ENCODE results near the gene EEFSEC. TPM values are rescaled to one million over a fixed set of nuclear protein-coding genes. Genes with fewer than 3 reads are reported as not detected.

The EEFSEC gene
- total and polyA plus RNA-seq, 2 of the 4 experiments (the other 2 are of a cell fraction), result 4.5 to 9.3 TPM

DNA sequence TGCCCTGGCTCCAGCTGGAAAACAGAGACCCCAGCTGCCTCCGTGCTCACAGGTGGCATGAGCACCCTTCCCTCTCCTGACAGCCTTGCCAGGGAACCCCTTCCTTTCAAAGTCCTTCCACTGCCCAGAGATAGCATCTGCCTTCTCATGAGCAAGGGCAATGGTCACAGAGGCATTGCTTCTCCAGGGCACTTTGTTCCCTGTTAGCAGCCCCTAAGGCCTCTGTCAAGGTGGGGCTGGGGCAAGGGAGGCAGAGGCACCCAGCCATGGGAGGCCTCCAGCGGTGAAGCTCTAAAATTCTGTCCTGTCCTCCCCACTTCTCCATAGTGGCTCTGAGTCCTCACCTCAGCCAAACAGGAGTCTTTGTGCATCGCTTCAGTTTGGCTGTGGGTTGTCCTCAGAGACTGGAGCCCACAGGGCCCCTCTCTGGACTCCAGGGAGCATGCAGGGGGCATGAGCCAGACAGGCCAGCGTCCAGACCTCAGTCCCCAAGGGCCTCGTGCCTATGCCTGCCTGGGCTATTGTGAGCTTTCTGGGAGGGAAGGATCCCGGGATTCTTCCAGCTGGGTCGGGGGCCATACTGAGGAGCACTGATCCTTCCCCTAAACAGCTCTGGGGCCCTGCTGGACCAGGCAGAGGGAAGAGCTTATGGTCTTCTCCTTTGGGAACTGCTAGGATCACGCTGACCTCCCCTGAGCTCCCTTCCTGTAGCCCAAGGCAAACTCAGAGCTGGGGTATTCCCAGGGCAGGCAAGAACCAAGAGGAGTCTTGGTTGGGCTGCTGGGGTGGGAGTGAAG lies 206.8 kb downstream of the EEFSEC start:
- H3K4me2 ChIP-seq (ENCODE audit: low read depth, low read length), result no peak overlapping the region
- no peak overlapping the region for H3K27ac ChIP-seq (ENCODE audit: insufficient read depth, low read length)
- H3K56ac ChIP-seq (ENCODE audit: extremely low read depth, insufficient read depth, low read length), result no peak overlapping the region
- no peak overlapping the region for H4K5ac ChIP-seq (ENCODE audit: low read depth, low read length)
- dilution Hi-C loops (cut with HindIII; ENCODE audit: low sequenced_read_pairs, unreplicated experiment) (no loop called here), intact Hi-C loops (cut with micrococcal nuclease) (loop anchor here (1.0 kb wide), 1 partner anchor 44 kb away; no protein-coding TSS in a partner anchor), in situ Hi-C loops (cut with MboI; ENCODE audit: low sequenced_read_pairs) (no loop called here)
- H2BK15ac ChIP-seq (ENCODE audit: low read depth, low read length), result no peak overlapping the region
- peaks cover 10% of the 10 kb centered on the region; the same call in 1 of the 2 replicates for H4K20me1 ChIP-seq (ENCODE audit: insufficient read depth, low read length)
- ChIA-PET POLR2A (ENCODE audit: unreplicated experiment) (no interaction called here), CTCF (no interaction called here)
- H2AK5ac ChIP-seq (ENCODE audit: low read depth, low read length), result peak overlapping the region; percentile 58
- WGBS, 2 experiments (ENCODE audit: extremely low coverage in 2 of 2, insufficient read length in 1 of 2), result 60% methylated on average over 1 of the region's 8 CpGs; no CpG with 5 or more reads in 1 of the 2 experiments
- no TSS peak for BruUV-seq (replicated peaks)
- no peaks in the 10 kb centered on the region for H3K27me3 ChIP-seq (ENCODE audit: control insufficient read depth, insufficient read depth, low read length)
- no peak overlapping the region; a peak in 1 of 4 replicates for H4K8ac ChIP-seq (ENCODE audit: low read depth in 2 of 2, low read length in 2 of 2)
- H3K18ac ChIP-seq (ENCODE audit: low read depth, low read length), result peak overlapping the region; percentile 29
- no peak for DNase-seq
- 0 out of 2 replicates have a peak, but pooled peaks cover 1% of the 10 kb centered on the region for H3K36me3 ChIP-seq (ENCODE audit: control insufficient read depth, insufficient read depth, low read length)
- peak overlapping the region; percentile 32; the same call in 1 of the 2 replicates for H3K14ac ChIP-seq (replicated peaks; ENCODE audit: low read depth, low read length)
- peaks cover 0 to 2% of the 10 kb centered on the region in 2 experiments; a peak in 1 of 4 replicates for H3K79me1 ChIP-seq (ENCODE audit: low read depth in 1 of 2, low read length in 2 of 2)
- no peaks in the 10 kb centered on the region for H3K9me3 ChIP-seq (ENCODE audit: control insufficient read depth, insufficient read depth, low read length)
- H3K4me3 ChIP-seq (ENCODE audit: insufficient read depth, low read depth, low read length), result no peak overlapping the region
- peak overlapping the region; percentile 78 for H2BK20ac ChIP-seq (ENCODE audit: low read depth, low read length)
- H3K9me1 ChIP-seq (ENCODE audit: insufficient read depth, low read length), result peaks cover 10% of the 10 kb centered on the region; the same call in 1 of the 2 replicates
- TF ChIP-seq RFX5 (IDR thresholded peaks at IDR 0.05; ENCODE audit: low read depth, low read length) (no peak), BHLHE40 (IDR thresholded peaks at IDR 0.05; ENCODE audit: low read depth, low read length) (no peak), SMC3 (IDR thresholded peaks at IDR 0.05; ENCODE audit: low read depth, low read length) (no peak), CEBPB (IDR thresholded peaks at IDR 0.05; ENCODE audit: low read depth, low read length) (no peak), RAD21 (IDR thresholded peaks at IDR 0.05; ENCODE audit: low read length) (no peak), MXI1 (IDR thresholded peaks at IDR 0.05; ENCODE audit: borderline replicate concordance, low read depth, low read length) (no peak), ELK1 (IDR thresholded peaks at IDR 0.05; ENCODE audit: borderline replicate concordance, low read depth, low read length) (no peak), POLR2A (IDR thresholded peaks at IDR 0.05; ENCODE audit: low read depth, low read length) (no peak)
- TF ChIP-seq, protein P1, sequence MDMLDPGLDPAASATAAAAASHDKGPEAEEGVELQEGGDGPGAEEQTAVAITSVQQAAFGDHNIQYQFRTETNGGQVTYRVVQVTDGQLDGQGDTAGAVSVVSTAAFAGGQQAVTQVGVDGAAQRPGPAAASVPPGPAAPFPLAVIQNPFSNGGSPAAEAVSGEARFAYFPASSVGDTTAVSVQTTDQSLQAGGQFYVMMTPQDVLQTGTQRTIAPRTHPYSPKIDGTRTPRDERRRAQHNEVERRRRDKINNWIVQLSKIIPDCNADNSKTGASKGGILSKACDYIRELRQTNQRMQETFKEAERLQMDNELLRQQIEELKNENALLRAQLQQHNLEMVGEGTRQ (IDR thresholded peaks at IDR 0.05; ENCODE audit: low read depth, low read length), result no peak
- H3K9ac ChIP-seq (ENCODE audit: low read depth, low read length), result no peak overlapping the region
- peak overlapping the region; percentile 61 for H2BK120ac ChIP-seq (ENCODE audit: low read depth, low read length)
- H2AFZ ChIP-seq (replicated peaks; ENCODE audit: low read length, poor library complexity), result no peak overlapping the region
- H3K4me1 ChIP-seq (ENCODE audit: control insufficient read depth, insufficient read depth, low read length), result peaks cover 17% of the 10 kb centered on the region
- H2BK5ac ChIP-seq (ENCODE audit: low read depth, low read length, poor library complexity, severe bottlenecking), result no peak overlapping the region
- H4K91ac ChIP-seq (ENCODE audit: insufficient read depth, low read depth, low read length), result peak overlapping the region; percentile 20; the same call in 1 of the 2 replicates
- ATAC-seq (ENCODE audit: low read depth), result peak; percentile 28
- H3K4ac ChIP-seq (ENCODE audit: low read depth, low read length), result peak overlapping the region; percentile 58
- H3K23ac ChIP-seq (ENCODE audit: low read depth, low read length), result no peak overlapping the region; the same call in 1 of the 2 replicates
- H2AK9ac ChIP-seq (replicated peaks; ENCODE audit: low read depth, low read length, poor library complexity), result no peak overlapping the region
